ENCODE results near the gene ZNF438. TPM values are rescaled to one million over a fixed set of nuclear protein-coding genes. Genes with fewer than 3 reads are reported as not detected.
A peak's percentile ranks its signal among the peaks of the same experiment; 100 is the strongest.
"Not testable (repeated sequence)": the region's sequence is repeated elsewhere in the genome, so short reads cannot be mapped to it uniquely, and the experiment has no call there.

The ZNF438 gene
- total and polyA plus RNA-seq, 2 donors (not counting 1 experiment from before 2014, with no cell fraction given), result 4.7 to 6.6 TPM

GRCh38 chr10:31030800-31031199 lies 865 bp downstream of the ZNF438 start:
- Histone ChIP-seq H3K4me1 (ENCODE audit: control insufficient read depth, extremely low read depth, insufficient read depth, low read length) (peaks cover 4% of the 10 kb centered on the region), H3K9ac (ENCODE audit: insufficient read depth, low read length) (no peak overlapping the region), H3K27ac (ENCODE audit: insufficient read depth, low read length) (peak overlapping the region; percentile 96), H3K27me3 (ENCODE audit: control insufficient read depth, insufficient read depth, low read length) (no peaks in the 10 kb centered on the region), H2AFZ (ENCODE audit: low read length) (no peak overlapping the region), H3K4me2 (ENCODE audit: extremely low read depth, insufficient read depth, low read length) (peak overlapping the region; percentile 92), H4K20me1 (ENCODE audit: control insufficient read depth, extremely low read depth, insufficient read depth, low read length) (no peaks in the 10 kb centered on the region), H3K9me3 (ENCODE audit: control insufficient read depth, insufficient read depth, low read depth, low read length) (no peaks in the 10 kb centered on the region), H3K36me3 (ENCODE audit: control insufficient read depth, insufficient read depth, low read length) (no peaks in the 10 kb centered on the region), H3K4me3 (replicated peaks in 1 of 4; ENCODE audit: control extremely low read depth in 1 of 4, insufficient read depth in 1 of 4, low read depth in 3 of 4, low read length in 4 of 4) (peak overlapping the region; percentile 61 to 72 (median 64)), H3K79me2 (ENCODE audit: control insufficient read depth, insufficient read depth, low read length) (peaks cover 2% of the 10 kb centered on the region)
- TF ChIP-seq EZH2 (IDR thresholded peaks at IDR 0.05; ENCODE audit: low read length, missing control alignments), result no peak
- TF ChIP-seq, protein P1, sequence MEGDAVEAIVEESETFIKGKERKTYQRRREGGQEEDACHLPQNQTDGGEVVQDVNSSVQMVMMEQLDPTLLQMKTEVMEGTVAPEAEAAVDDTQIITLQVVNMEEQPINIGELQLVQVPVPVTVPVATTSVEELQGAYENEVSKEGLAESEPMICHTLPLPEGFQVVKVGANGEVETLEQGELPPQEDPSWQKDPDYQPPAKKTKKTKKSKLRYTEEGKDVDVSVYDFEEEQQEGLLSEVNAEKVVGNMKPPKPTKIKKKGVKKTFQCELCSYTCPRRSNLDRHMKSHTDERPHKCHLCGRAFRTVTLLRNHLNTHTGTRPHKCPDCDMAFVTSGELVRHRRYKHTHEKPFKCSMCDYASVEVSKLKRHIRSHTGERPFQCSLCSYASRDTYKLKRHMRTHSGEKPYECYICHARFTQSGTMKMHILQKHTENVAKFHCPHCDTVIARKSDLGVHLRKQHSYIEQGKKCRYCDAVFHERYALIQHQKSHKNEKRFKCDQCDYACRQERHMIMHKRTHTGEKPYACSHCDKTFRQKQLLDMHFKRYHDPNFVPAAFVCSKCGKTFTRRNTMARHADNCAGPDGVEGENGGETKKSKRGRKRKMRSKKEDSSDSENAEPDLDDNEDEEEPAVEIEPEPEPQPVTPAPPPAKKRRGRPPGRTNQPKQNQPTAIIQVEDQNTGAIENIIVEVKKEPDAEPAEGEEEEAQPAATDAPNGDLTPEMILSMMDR (conservative IDR thresholded peaks at IDR 0.05 in 1 of 2, IDR thresholded peaks at IDR 0.05 in 1 of 2; ENCODE audit: low read depth in 1 of 2, low read length in 2 of 2), result no peak
- DNase-seq (ENCODE audit: low read depth in 2 of 2), result no peak

GRCh38 chr10:31030260-31030659 lies 1.4 kb downstream of the ZNF438 start:
- peak in 1 of 2 donors; percentile 48 for DNase-seq (ENCODE audit: low read depth in 2 of 2)
- Histone ChIP-seq H2AFZ (ENCODE audit: low read length) (no peak overlapping the region), H3K27ac (ENCODE audit: insufficient read depth, low read length) (no peak overlapping the region), H4K20me1 (ENCODE audit: control insufficient read depth, extremely low read depth, insufficient read depth, low read length) (no peaks in the 10 kb centered on the region), H3K79me2 (ENCODE audit: control insufficient read depth, insufficient read depth, low read length) (peaks cover 2% of the 10 kb centered on the region), H3K9ac (ENCODE audit: insufficient read depth, low read length) (no peak overlapping the region), H3K4me2 (ENCODE audit: extremely low read depth, insufficient read depth, low read length) (no peak overlapping the region), H3K4me3 (replicated peaks in 1 of 4; ENCODE audit: control extremely low read depth in 1 of 4, insufficient read depth in 1 of 4, low read depth in 3 of 4, low read length in 4 of 4) (peak overlapping the region in 1 of 4 experiments; percentile 65), H3K4me1 (ENCODE audit: control insufficient read depth, extremely low read depth, insufficient read depth, low read length) (peaks cover 4% of the 10 kb centered on the region), H3K9me3 (ENCODE audit: control insufficient read depth, insufficient read depth, low read depth, low read length) (no peaks in the 10 kb centered on the region), H3K27me3 (ENCODE audit: control insufficient read depth, insufficient read depth, low read length) (no peaks in the 10 kb centered on the region), H3K36me3 (ENCODE audit: control insufficient read depth, insufficient read depth, low read length) (no peaks in the 10 kb centered on the region)
- TF ChIP-seq, protein P1 (conservative IDR thresholded peaks at IDR 0.05 in 1 of 2, IDR thresholded peaks at IDR 0.05 in 1 of 2; ENCODE audit: low read depth in 1 of 2, low read length in 2 of 2), result no peak
- no peak for TF ChIP-seq EZH2 (IDR thresholded peaks at IDR 0.05; ENCODE audit: low read length, missing control alignments)

- no peaks in the 10 kb centered on the region for H3K36me3 ChIP-seq (ENCODE audit: control insufficient read depth, insufficient read depth, low read length)
- H3K4me1 ChIP-seq (ENCODE audit: control insufficient read depth, extremely low read depth, insufficient read depth, low read length), result peaks cover 4% of the 10 kb centered on the region
- no peak for DNase-seq (ENCODE audit: low read depth in 2 of 2)
- H3K9ac ChIP-seq (ENCODE audit: insufficient read depth, low read length), result no peak overlapping the region
- TF ChIP-seq EZH2 (IDR thresholded peaks at IDR 0.05; ENCODE audit: low read length, missing control alignments), result no peak
- TF ChIP-seq, protein P1 (conservative IDR thresholded peaks at IDR 0.05 in 1 of 2, IDR thresholded peaks at IDR 0.05 in 1 of 2; ENCODE audit: low read depth in 1 of 2, low read length in 2 of 2), result no peak
- no peaks in the 10 kb centered on the region for H3K9me3 ChIP-seq (ENCODE audit: control insufficient read depth, insufficient read depth, low read depth, low read length)
- H3K27ac ChIP-seq (ENCODE audit: insufficient read depth, low read length), result no peak overlapping the region
- H3K4me2 ChIP-seq (ENCODE audit: extremely low read depth, insufficient read depth, low read length), result no peak overlapping the region
- no peaks in the 10 kb centered on the region for H4K20me1 ChIP-seq (ENCODE audit: control insufficient read depth, extremely low read depth, insufficient read depth, low read length)
- no peaks in the 10 kb centered on the region for H3K27me3 ChIP-seq (ENCODE audit: control insufficient read depth, insufficient read depth, low read length)
- no peak overlapping the region for H3K4me3 ChIP-seq (replicated peaks in 1 of 4; ENCODE audit: control extremely low read depth in 1 of 4, insufficient read depth in 1 of 4, low read depth in 3 of 4, low read length in 4 of 4)
- no peak overlapping the region for H2AFZ ChIP-seq (ENCODE audit: low read length)
- peaks cover 2% of the 10 kb centered on the region for H3K79me2 ChIP-seq (ENCODE audit: control insufficient read depth, insufficient read depth, low read length)
Observed at GRCh38 chr10:31028081-31028480, 3.6 kb downstream of the ZNF438 start.

DNA sequence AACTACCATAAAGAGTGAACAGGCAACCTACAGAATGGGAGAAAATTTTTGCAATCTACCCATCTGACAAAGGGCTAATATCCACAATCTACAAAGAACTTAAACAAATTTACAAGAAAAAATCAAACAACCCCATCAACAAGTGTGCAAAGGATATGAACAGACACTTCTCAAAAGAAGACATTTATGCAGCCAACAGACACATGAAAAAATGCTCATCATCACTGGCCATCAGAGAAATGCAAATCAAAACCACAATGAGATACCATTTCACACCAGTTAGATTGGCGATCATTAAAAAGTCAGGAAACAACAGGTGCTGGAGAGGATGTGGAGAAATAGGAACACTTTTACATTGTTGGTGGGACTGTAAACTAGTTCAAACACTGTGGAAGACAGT lies 5.4 kb downstream of the ZNF438 start:
- H3K9me3 ChIP-seq (ENCODE audit: control insufficient read depth, insufficient read depth, low read depth, low read length); H3K27me3 ChIP-seq (ENCODE audit: control insufficient read depth, insufficient read depth, low read length); H3K4me2 ChIP-seq (ENCODE audit: extremely low read depth, insufficient read depth, low read length); H3K79me2 ChIP-seq (ENCODE audit: control insufficient read depth, insufficient read depth, low read length); H3K4me1 ChIP-seq (ENCODE audit: control insufficient read depth, extremely low read depth, insufficient read depth, low read length); H3K4me3 ChIP-seq (replicated peaks in 1 of 4; ENCODE audit: control extremely low read depth in 1 of 4, insufficient read depth in 1 of 4, low read depth in 3 of 4, low read length in 4 of 4); H2AFZ ChIP-seq (ENCODE audit: low read length); DNase-seq (ENCODE audit: low read depth in 2 of 2); H4K20me1 ChIP-seq (ENCODE audit: control insufficient read depth, extremely low read depth, insufficient read depth, low read length); H3K36me3 ChIP-seq (ENCODE audit: control insufficient read depth, insufficient read depth, low read length); H3K9ac ChIP-seq (ENCODE audit: insufficient read depth, low read length); H3K27ac ChIP-seq (ENCODE audit: insufficient read depth, low read length): not testable (repeated sequence)
